Measurements from ENCODE around the gene RPA3.

- TF ChIP-seq CTCF (IDR thresholded peaks at IDR 0.05; ENCODE audit: low read length): no peak
- TF ChIP-seq EZH2 (IDR thresholded peaks at IDR 0.05; ENCODE audit: borderline replicate concordance, low read length): no peak
These were observed 1.8 kb upstream of the RPA3 start for GRCh38 chr7:7720193-7720592.

Measured in OCI-LY1 (cell line).